Measurements from ENCODE around the gene ZNF775. TPM values are rescaled to one million over a fixed set of nuclear protein-coding genes. Genes with fewer than 3 reads are reported as not detected.

ZNF775 gene
- total and polyA plus RNA-seq, 2 of the 13 experiments (the other 11 are each of a cell fraction or from before 2014, with no cell fraction given): 3.1 to 3.2 TPM

GRCh38 chr7:150388709-150389531 is 9.8 kb downstream of the ZNF775 start (continued):
- TF ChIP-seq, protein P1, sequence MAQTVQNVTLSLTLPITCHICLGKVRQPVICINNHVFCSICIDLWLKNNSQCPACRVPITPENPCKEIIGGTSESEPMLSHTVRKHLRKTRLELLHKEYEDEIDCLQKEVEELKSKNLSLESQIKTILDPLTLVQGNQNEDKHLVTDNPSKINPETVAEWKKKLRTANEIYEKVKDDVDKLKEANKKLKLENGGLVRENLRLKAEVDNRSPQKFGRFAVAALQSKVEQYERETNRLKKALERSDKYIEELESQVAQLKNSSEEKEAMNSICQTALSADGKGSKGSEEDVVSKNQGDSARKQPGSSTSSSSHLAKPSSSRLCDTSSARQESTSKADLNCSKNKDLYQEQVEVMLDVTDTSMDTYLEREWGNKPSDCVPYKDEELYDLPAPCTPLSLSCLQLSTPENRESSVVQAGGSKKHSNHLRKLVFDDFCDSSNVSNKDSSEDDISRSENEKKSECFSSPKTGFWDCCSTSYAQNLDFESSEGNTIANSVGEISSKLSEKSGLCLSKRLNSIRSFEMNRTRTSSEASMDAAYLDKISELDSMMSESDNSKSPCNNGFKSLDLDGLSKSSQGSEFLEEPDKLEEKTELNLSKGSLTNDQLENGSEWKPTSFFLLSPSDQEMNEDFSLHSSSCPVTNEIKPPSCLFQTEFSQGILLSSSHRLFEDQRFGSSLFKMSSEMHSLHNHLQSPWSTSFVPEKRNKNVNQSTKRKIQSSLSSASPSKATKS (CRISPR knock-in tag; IDR thresholded peaks at IDR 0.05): no peak
- TF ChIP-seq, protein P2, sequence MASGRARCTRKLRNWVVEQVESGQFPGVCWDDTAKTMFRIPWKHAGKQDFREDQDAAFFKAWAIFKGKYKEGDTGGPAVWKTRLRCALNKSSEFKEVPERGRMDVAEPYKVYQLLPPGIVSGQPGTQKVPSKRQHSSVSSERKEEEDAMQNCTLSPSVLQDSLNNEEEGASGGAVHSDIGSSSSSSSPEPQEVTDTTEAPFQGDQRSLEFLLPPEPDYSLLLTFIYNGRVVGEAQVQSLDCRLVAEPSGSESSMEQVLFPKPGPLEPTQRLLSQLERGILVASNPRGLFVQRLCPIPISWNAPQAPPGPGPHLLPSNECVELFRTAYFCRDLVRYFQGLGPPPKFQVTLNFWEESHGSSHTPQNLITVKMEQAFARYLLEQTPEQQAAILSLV (CRISPR knock-in tag; IDR thresholded peaks at IDR 0.05; ENCODE audit: borderline replicate concordance): peak; percentile 65
- TF ChIP-seq FLYWCH1 (CRISPR knock-in tag; IDR thresholded peaks at IDR 0.05): no peak
- TF ChIP-seq, protein P3, sequence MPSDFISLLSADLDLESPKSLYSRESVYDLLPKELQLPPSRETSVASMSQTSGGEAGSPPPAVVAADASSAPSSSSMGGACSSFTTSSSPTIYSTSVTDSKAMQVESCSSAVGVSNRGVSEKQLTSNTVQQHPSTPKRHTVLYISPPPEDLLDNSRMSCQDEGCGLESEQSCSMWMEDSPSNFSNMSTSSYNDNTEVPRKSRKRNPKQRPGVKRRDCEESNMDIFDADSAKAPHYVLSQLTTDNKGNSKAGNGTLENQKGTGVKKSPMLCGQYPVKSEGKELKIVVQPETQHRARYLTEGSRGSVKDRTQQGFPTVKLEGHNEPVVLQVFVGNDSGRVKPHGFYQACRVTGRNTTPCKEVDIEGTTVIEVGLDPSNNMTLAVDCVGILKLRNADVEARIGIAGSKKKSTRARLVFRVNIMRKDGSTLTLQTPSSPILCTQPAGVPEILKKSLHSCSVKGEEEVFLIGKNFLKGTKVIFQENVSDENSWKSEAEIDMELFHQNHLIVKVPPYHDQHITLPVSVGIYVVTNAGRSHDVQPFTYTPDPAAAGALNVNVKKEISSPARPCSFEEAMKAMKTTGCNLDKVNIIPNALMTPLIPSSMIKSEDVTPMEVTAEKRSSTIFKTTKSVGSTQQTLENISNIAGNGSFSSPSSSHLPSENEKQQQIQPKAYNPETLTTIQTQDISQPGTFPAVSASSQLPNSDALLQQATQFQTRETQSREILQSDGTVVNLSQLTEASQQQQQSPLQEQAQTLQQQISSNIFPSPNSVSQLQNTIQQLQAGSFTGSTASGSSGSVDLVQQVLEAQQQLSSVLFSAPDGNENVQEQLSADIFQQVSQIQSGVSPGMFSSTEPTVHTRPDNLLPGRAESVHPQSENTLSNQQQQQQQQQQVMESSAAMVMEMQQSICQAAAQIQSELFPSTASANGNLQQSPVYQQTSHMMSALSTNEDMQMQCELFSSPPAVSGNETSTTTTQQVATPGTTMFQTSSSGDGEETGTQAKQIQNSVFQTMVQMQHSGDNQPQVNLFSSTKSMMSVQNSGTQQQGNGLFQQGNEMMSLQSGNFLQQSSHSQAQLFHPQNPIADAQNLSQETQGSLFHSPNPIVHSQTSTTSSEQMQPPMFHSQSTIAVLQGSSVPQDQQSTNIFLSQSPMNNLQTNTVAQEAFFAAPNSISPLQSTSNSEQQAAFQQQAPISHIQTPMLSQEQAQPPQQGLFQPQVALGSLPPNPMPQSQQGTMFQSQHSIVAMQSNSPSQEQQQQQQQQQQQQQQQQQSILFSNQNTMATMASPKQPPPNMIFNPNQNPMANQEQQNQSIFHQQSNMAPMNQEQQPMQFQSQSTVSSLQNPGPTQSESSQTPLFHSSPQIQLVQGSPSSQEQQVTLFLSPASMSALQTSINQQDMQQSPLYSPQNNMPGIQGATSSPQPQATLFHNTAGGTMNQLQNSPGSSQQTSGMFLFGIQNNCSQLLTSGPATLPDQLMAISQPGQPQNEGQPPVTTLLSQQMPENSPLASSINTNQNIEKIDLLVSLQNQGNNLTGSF (CRISPR knock-in tag; IDR thresholded peaks at IDR 0.05): peak; percentile 98
- no peak for TF ChIP-seq THYN1 (CRISPR knock-in tag; IDR thresholded peaks at IDR 0.05; ENCODE audit: borderline replicate concordance, low read depth)
- TF ChIP-seq PCBP2 (optimal IDR thresholded peaks at IDR 0.05; ENCODE audit: low read depth, low read length, poor library complexity, severe bottlenecking): no peak
- TF ChIP-seq CBFB (CRISPR knock-in tag; IDR thresholded peaks at IDR 0.05): peak; percentile 92
- peak; percentile 82 for TF ChIP-seq THAP11 (CRISPR knock-in tag; IDR thresholded peaks at IDR 0.05)
- no peak for TF ChIP-seq GPN1 (CRISPR knock-in tag; IDR thresholded peaks at IDR 0.05; ENCODE audit: borderline replicate concordance)
- peak; percentile 70; the same call in 1 of the 2 replicates for TF ChIP-seq ZNF768 (CRISPR knock-in tag; IDR thresholded peaks at IDR 0.05)
- TF ChIP-seq ZNF296 (CRISPR knock-in tag; conservative IDR thresholded peaks at IDR 0.05): 0 out of 2 replicates have a peak, but pooled peaks have one; percentile 38
- no peak for TF ChIP-seq NFE2 (CRISPR knock-in tag; IDR thresholded peaks at IDR 0.05)
- 0 out of 2 replicates have a peak, but pooled peaks have one; percentile 56 for TF ChIP-seq ZNF143 (CRISPR knock-in tag; IDR thresholded peaks at IDR 0.05)
- no peak for TF ChIP-seq PAWR (CRISPR knock-in tag; IDR thresholded peaks at IDR 0.05; ENCODE audit: borderline replicate concordance)
- TF ChIP-seq MAFK (conservative IDR thresholded peaks at IDR 0.05 in 1 of 2, IDR thresholded peaks at IDR 0.05 in 1 of 2; ENCODE audit: low read length in 2 of 2): no peak
- TF ChIP-seq CREM (IDR thresholded peaks at IDR 0.05): peak; percentile 58; the same call in 1 of the 2 replicates
- no peak for TF ChIP-seq CREM (CRISPR knock-in tag; IDR thresholded peaks at IDR 0.05)
- TF ChIP-seq ZNF598 (CRISPR knock-in tag; IDR thresholded peaks at IDR 0.05; ENCODE audit: borderline replicate concordance): 0 out of 2 replicates have a peak, but pooled peaks have one; percentile 36
- peak; percentile 93 for TF ChIP-seq ZNF264 (CRISPR knock-in tag; IDR thresholded peaks at IDR 0.05)
- TF ChIP-seq ZNF350 (CRISPR knock-in tag; IDR thresholded peaks at IDR 0.05; ENCODE audit: borderline replicate concordance, low read depth): peak; percentile 78
- no peak for TF ChIP-seq ZNF260 (CRISPR knock-in tag; IDR thresholded peaks at IDR 0.05; ENCODE audit: borderline replicate concordance, low read depth)
- TF ChIP-seq WIZ (CRISPR knock-in tag; IDR thresholded peaks at IDR 0.05): no peak
